ENCODE results near the gene GJC1.

DNA sequence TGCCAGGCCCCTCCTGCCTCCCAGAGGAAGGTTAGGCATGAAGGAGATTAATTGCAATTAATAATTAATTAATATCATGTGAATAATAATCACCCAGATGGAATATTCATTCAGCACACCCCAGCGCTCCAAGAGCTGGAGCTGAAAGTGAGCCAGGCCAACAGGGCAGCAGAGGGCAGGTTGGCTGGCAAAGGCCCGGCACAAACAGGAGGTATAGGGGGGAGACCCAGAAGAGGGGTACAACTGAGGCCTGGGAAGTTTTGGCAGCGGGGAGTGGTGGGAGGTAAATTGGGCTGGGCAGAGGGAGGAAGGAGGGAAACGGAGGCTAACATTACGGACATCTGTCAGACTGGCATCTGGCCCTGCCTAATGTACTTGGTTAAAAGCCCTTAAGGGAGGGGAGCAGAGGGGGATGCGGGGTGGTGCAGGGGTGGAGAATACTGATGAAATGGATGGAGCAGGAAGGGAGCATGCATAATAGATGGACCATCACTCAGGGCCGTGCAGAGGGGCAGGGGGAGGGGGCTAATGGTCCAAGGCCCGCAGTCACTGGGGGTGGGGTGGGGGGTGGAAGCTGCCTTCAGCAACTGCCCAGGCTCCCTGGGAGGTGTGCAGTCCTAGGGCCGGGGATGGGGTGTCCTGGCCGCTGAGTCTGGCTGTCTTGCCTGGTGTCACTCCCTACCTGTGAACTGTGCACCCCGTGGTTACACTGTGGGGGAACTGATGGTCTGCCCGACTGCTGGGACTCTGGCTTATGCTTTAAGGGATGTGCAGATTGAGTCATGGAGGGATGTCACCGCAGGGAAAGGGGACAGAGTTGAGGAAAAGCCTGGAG, 69.4 kb downstream of the GJC1 start:
- TF ChIP-seq POLR2AphosphoS5 (IDR thresholded peaks at IDR 0.05), result no peak
- TF ChIP-seq, protein P1, sequence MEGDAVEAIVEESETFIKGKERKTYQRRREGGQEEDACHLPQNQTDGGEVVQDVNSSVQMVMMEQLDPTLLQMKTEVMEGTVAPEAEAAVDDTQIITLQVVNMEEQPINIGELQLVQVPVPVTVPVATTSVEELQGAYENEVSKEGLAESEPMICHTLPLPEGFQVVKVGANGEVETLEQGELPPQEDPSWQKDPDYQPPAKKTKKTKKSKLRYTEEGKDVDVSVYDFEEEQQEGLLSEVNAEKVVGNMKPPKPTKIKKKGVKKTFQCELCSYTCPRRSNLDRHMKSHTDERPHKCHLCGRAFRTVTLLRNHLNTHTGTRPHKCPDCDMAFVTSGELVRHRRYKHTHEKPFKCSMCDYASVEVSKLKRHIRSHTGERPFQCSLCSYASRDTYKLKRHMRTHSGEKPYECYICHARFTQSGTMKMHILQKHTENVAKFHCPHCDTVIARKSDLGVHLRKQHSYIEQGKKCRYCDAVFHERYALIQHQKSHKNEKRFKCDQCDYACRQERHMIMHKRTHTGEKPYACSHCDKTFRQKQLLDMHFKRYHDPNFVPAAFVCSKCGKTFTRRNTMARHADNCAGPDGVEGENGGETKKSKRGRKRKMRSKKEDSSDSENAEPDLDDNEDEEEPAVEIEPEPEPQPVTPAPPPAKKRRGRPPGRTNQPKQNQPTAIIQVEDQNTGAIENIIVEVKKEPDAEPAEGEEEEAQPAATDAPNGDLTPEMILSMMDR (IDR thresholded peaks at IDR 0.05), result no peak
- no peak for TF ChIP-seq POLR2A (IDR thresholded peaks at IDR 0.05)

Data from breast epithelium (tissue), 3 donors.